HL-60 (cell line): ENCODE data around the gene STX4.

ENCODE experiments used
- DNase-seq, 2 experiments: peaks; one replicate each; pipeline ENCODE4 v3.0.0-alpha.2; 2010 to 2020; ENCODE audit warnings: low read depth in 1 of 2, low spot score in 1 of 2
- H3K27ac ChIP-seq: fragments of 250-450 bp; sonication (Bioruptor Pico); replicated peaks from 2 replicates; pipeline ENCODE4 v1.5.1; 2020; ENCODE audit warnings: mild to moderate bottlenecking, moderate library complexity
- H3K27me3 ChIP-seq: fragments of 250-450 bp; sonication (Bioruptor Pico); 2 replicates; pipeline ENCODE4 v1.5.1; 2021; ENCODE audit warnings: mild to moderate bottlenecking, moderate library complexity; ENCODE audit not compliant: insufficient read depth, poor library complexity, severe bottlenecking
- H3K4me3 ChIP-seq: replicated peaks from 2 replicates; pipeline ENCODE4 v1.5.1; 2011; ENCODE audit warnings: mild to moderate bottlenecking, control low read depth, low read length; ENCODE audit not compliant: insufficient read depth
- CTCF ChIP-seq: IDR thresholded peaks from one replicate; pipeline ENCODE4 v1.5.1; 2011; ENCODE audit warnings: low read length, control low read depth, inconsistent platforms; ENCODE audit not compliant: insufficient read depth
- GABPA ChIP-seq: IDR thresholded peaks from 2 replicates; pipeline ENCODE4 v1.6.1; 2012; ENCODE audit warnings: low read depth
- POLR2AphosphoS5 ChIP-seq: IDR thresholded peaks from 2 replicates; pipeline ENCODE4 v1.6.1; 2012; ENCODE audit warnings: low read depth
- REST ChIP-seq: IDR thresholded peaks from 2 replicates; pipeline ENCODE4 v1.6.1; 2012; ENCODE audit warnings: low read depth; ENCODE audit not compliant: insufficient replicate concordance
- SPI1 ChIP-seq: IDR thresholded peaks from 2 replicates; pipeline ENCODE4 v1.6.1; 2012; ENCODE audit warnings: low read depth, mild to moderate bottlenecking, borderline replicate concordance

The STX4 gene

GRCh38 chr16:30992931-30993816 is 40.2 kb upstream of the STX4 start:
- peak; percentile 58; the same call in 1 of the 2 replicates for TF ChIP-seq SPI1
- TF ChIP-seq GABPA, result no peak
- peak in 1 of 2 experiments; percentile 62 for DNase-seq

GRCh38 chr16:30995927-30996323 is 37.4 kb upstream of the STX4 start:
- H3K27me3 ChIP-seq, result no peaks in the 10 kb centered on the region
- H3K4me3 ChIP-seq, result no peak overlapping the region
- no peak for TF ChIP-seq POLR2AphosphoS5
- TF ChIP-seq SPI1, result no peak
- no peak for TF ChIP-seq GABPA
- TF ChIP-seq CTCF, result no peak
- no peak for TF ChIP-seq REST
- no peak for DNase-seq
- H3K27ac ChIP-seq, result no peak overlapping the region

More at GRCh38 chr16:30992931-30993816, 40.2 kb upstream of the STX4 start:
- no peak overlapping the region for H3K4me3 ChIP-seq
- H3K27me3 ChIP-seq, result no peaks in the 10 kb centered on the region
- peak overlapping the region; percentile 78 for H3K27ac ChIP-seq

- H3K4me3 ChIP-seq, result peak overlapping the region; percentile 61
- no peaks in the 10 kb centered on the region for H3K27me3 ChIP-seq
- TF ChIP-seq SPI1 (no peak), POLR2AphosphoS5 (no peak)
- DNase-seq, result no peak
- H3K27ac ChIP-seq, result peak overlapping the region; percentile 75
Observed at GRCh38 chr16:30996324-30996984, 36.9 kb upstream of the STX4 start.

GRCh38 chr16:30996985-30997724 is 36.2 kb upstream of the STX4 start:
- Histone ChIP-seq H3K27me3 (no peaks in the 10 kb centered on the region), H3K27ac (peak overlapping the region; percentile 75)
- DNase-seq, result peak; percentile 81 to 91

More at GRCh38 chr16:30996985-30997724, 36.2 kb upstream of the STX4 start:
- H3K4me3 ChIP-seq, result peak overlapping the region; percentile 61
- TF ChIP-seq POLR2AphosphoS5 (no peak; the same call in 1 of the 2 replicates), SPI1 (no peak), CTCF (no peak), REST (no peak), GABPA (no peak)
